HG03565 (cell line): Measurements from ENCODE around the gene USP17L21.
"Not testable (repeated sequence)": the region's sequence is repeated elsewhere in the genome, so short reads cannot be mapped to it uniquely, and the experiment has no call there.

ENCODE experiments used
- ATAC-seq: cut with Tn5 transposase; IDR thresholded peaks from one replicate; pipeline ENCODE4 v1.9.1; 2021; ENCODE audit warnings: mild to moderate bottlenecking, moderate library complexity; ENCODE audit not compliant: unreplicated experiment

USP17L21 gene

DNA sequence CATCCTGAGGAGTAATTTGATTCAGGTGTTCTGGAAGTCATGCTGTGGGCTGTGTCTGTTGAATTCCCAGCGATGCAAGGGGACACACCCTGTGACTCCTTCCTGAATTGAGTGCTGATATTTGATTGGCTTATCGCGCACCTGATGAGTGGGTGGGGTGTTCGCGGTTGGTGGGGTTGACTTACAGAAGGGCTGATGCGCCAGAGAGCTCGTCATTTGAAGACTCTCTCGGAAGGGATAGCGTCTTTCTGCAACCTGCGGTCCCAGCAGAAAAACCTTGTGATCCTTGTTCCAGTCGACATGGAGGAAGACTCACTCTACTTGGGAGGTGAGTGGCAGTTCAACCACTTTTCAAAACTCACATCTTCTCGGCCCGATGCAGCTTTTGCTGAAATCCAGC is at the start of gene USP17L21:
Gene USP17L21, plus strand, starts transcription at position 301 of the 400 bp plus-strand sequence. Its CDS starts 0 bp downstream, at position 301.
- ATAC-seq, result not testable (repeated sequence)

DNA sequence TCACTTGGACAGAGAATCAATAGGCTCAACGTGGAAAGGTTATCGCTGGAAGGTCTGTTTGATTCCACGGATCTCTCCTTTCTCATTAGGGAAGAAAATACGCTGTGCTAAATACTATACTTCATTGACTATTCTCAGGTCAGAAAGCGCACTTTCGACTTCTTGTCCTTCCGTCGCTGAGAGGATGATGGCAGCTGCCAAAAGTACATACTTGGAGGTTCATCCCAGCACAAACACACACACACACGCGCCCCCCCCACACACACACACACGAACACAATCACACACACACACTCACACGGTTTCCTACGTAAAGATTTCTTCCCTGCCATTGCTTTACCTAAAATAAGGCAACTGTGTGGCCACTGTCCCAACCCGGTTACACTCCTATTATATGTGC is 48.0 kb upstream of the USP17L21 start:
- ATAC-seq, result not testable (repeated sequence)

DNA sequence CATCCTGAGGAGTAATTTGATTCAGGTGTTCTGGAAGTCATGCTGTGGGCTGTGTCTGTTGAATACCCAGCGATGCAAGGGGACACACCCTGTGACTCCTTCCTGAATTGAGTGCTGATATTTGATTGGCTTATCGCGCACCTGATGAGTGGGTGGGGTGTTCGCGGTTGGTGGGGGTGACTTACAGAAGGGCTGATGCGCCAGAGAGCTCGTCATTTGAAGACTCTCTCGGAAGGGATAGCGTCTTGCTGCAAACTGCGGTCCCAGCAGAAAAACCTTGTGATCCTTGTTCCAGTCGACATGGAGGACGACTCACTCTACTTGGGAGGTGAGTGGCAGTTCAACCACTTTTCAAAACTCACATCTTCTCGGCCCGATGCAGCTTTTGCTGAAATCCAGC is 47.6 kb upstream of the USP17L21 start, which contains the start of gene USP17L11:
Gene USP17L11, plus strand, starts transcription at position 301 of the 400 bp plus-strand sequence. Its CDS starts 0 bp downstream, at position 301.
- ATAC-seq, result not testable (repeated sequence)

GRCh38 chr4:9219852-9220251 is 42.8 kb upstream of the USP17L21 start, which contains the start of gene USP17L12:
Gene USP17L12 (plus strand): TSS chr4:9220152. CDS start chr4:9220152, 0 bp downstream.
- not testable (repeated sequence) for ATAC-seq

- ATAC-seq, result not testable (repeated sequence)
These were observed 38.1 kb upstream of the USP17L21 start, which contains the start of gene USP17L13 for GRCh38 chr4:9224596-9224995. Gene USP17L13 (plus strand): TSS chr4:9224896. CDS start chr4:9224896, 0 bp downstream.

GRCh38 chr4:9230249-9230648 is 32.4 kb upstream of the USP17L21 start:
- ATAC-seq, result not testable (repeated sequence)

- not testable (repeated sequence) for ATAC-seq
These were observed 28.6 kb upstream of the USP17L21 start, which contains the start of gene USP17L15 for GRCh38 chr4:9234085-9234484. Gene USP17L15 (plus strand): TSS chr4:9234385. CDS start chr4:9234385, 0 bp downstream.

DNA sequence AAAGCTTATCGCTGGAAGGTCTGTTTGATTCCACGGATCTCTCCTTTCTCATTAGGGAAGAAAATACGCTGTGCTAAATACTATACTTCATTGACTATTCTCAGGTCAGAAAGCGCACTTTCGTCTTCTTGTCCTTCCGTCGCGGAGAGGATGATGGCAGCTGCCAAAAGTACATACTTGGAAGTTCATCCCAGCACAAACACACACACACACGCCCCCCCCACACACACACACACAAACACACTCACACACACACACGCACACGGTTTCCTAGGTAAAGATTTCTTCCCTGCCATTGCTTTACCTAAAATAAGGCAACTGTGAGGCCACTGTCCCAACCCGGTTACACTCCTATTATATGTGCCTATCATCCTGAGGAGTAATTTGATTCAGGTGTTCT is 24.2 kb upstream of the USP17L21 start:
- ATAC-seq, result not testable (repeated sequence)

GRCh38 chr4:9243579-9243978 is 19.1 kb upstream of the USP17L21 start, which contains the start of gene USP17L17:
Gene USP17L17 (plus strand): TSS chr4:9243879. CDS start chr4:9243879, 0 bp downstream.
- ATAC-seq, result not testable (repeated sequence)

- ATAC-seq, result not testable (repeated sequence)
These were observed 14.6 kb upstream of the USP17L21 start, which contains the start of gene USP17L18 for GRCh38 chr4:9247953-9248680. Gene USP17L18 (plus strand): TSS chr4:9248630. CDS start chr4:9248630, 0 bp downstream.

- ATAC-seq, result not testable (repeated sequence)
These were observed 9.6 kb upstream of the USP17L21 start, which contains the start of gene USP17L19 for GRCh38 chr4:9253078-9253477. Gene USP17L19 (plus strand): TSS chr4:9253378. CDS start chr4:9253378, 0 bp downstream.

- not testable (repeated sequence) for ATAC-seq
These were observed 4.8 kb upstream of the USP17L21 start, which contains the start of gene USP17L20 for GRCh38 chr4:9257824-9258223. Gene USP17L20 (plus strand): TSS chr4:9258124. CDS start chr4:9258124, 0 bp downstream.

DNA sequence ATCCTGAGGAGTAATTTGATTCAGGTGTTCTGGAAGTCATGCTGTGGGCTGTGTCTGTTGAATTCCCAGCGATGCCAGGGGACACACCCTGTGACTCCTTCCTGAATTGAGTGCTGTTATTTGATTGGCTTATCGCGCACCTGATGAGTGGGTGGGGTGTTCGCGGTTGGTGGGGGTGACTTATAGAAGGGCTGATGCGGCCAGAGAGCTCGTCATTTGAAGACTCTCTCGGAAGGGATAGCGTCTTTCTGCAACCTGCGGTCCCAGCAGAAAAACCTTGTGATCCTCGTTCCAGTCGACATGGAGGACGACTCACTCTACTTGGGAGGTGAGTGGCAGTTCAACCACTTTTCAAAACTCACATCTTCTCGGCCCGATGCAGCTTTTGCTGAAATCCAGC is 4.6 kb downstream of the USP17L21 start, which contains the start of gene USP17L22:
Gene USP17L22, plus strand, starts transcription at position 301 of the 400 bp plus-strand sequence. Its CDS starts 0 bp downstream, at position 301.
- ATAC-seq, result not testable (repeated sequence)

GRCh38 chr4:9271719-9272118 is 9.0 kb downstream of the USP17L21 start:
- ATAC-seq, result not testable (repeated sequence)
